Measurements from ENCODE around the gene PWWP2A.

Gene PWWP2A

GRCh38 chr5:160133071-160133917 lies 14.0 kb upstream of the PWWP2A start:
- no peak for DNase-seq (ENCODE audit: low read depth)

GRCh38 chr5:160129841-160130240 lies 10.6 kb upstream of the PWWP2A start:
- no peak for DNase-seq (ENCODE audit: low read depth)

- DNase-seq (ENCODE audit: low read depth) = no peak
Measured at GRCh38 chr5:160128632-160129031, 9.4 kb upstream of the PWWP2A start.

GRCh38 chr5:160119905-160120266 lies 636 bp upstream of the PWWP2A start:
- DNase-seq (ENCODE audit: low read depth) = no peak

GRCh38 chr5:160118349-160119141 lies 705 bp downstream of the PWWP2A start:
- peak; percentile 50 for DNase-seq (ENCODE audit: low read depth)

- no peak for DNase-seq (ENCODE audit: low read depth)
Measured at GRCh38 chr5:160116991-160117390, 2.3 kb downstream of the PWWP2A start.

GRCh38 chr5:160108124-160108523 lies 11.1 kb downstream of the PWWP2A start:
- DNase-seq (ENCODE audit: low read depth) = no peak

GRCh38 chr5:160105686-160106360 lies 13.4 kb downstream of the PWWP2A start:
- no peak for DNase-seq (ENCODE audit: low read depth)

- DNase-seq (ENCODE audit: low read depth) = no peak
Measured at GRCh38 chr5:160097991-160098390, 21.3 kb downstream of the PWWP2A start.

- no peak for DNase-seq (ENCODE audit: low read depth)
Measured at GRCh38 chr5:160096178-160096577, 23.1 kb downstream of the PWWP2A start.

GRCh38 chr5:160092960-160093707 lies 26.1 kb downstream of the PWWP2A start:
- DNase-seq (ENCODE audit: low read depth) = no peak

- no peak for DNase-seq (ENCODE audit: low read depth)
Measured at GRCh38 chr5:160092514-160092913, 26.7 kb downstream of the PWWP2A start.

- no peak for DNase-seq (ENCODE audit: low read depth)
Measured at GRCh38 chr5:160090059-160090458, 29.2 kb downstream of the PWWP2A start.

- no peak for DNase-seq (ENCODE audit: low read depth)
Measured at GRCh38 chr5:160089531-160089930, 29.7 kb downstream of the PWWP2A start.

GRCh38 chr5:160088805-160089204 lies 30.4 kb downstream of the PWWP2A start:
- no peak for DNase-seq (ENCODE audit: low read depth)

- DNase-seq (ENCODE audit: low read depth) = no peak
Measured at GRCh38 chr5:160087199-160087598, 32.1 kb downstream of the PWWP2A start.

GRCh38 chr5:160084144-160084543 lies 35.1 kb downstream of the PWWP2A start:
- DNase-seq (ENCODE audit: low read depth) = no peak

GRCh38 chr5:160083501-160083900 lies 35.7 kb downstream of the PWWP2A start:
- DNase-seq (ENCODE audit: low read depth) = no peak

- no peak for DNase-seq (ENCODE audit: low read depth)
Measured at GRCh38 chr5:160082614-160083500, 36.4 kb downstream of the PWWP2A start.

GRCh38 chr5:160081495-160081894 lies 37.8 kb downstream of the PWWP2A start:
- no peak for DNase-seq (ENCODE audit: low read depth)

GRCh38 chr5:160079753-160080152 lies 39.5 kb downstream of the PWWP2A start:
- no peak for DNase-seq (ENCODE audit: low read depth)
